22Rv1 (cell line): ENCODE results near the gene PRKAR1B.

ENCODE experiments used
- CTCF ChIP-seq: fragments of 450-650 bp; IDR thresholded peaks from 2 replicates; pipeline ENCODE4 v1.5.1; 2017; ENCODE audit warnings: mild to moderate bottlenecking
- ZFX ChIP-seq: fragments of 450-650 bp; IDR thresholded peaks from 2 replicates; pipeline ENCODE4 v1.6.1; 2017; ENCODE audit warnings: antibody characterized with exemption, borderline replicate concordance

DNA sequence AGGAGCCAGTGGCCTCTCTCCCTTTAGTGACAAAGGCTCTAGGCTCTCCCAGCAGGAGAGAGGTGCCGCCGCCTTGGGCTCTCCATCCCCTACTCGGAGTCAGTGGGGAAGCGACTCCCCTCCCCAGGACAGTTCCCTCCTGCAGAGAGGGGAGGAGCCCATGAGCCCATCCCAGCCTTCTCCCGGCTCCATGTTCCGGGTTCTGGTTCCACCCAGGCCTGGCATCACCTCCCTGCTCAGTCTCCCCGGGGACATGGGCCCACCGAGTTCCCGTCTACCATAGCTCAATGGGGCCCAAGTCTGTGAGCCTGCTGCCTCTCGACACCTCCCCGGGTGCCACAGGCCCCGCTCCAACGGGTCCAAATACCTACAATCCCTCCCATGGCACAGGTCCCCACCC is 67.1 kb downstream of the PRKAR1B start:
- TF ChIP-seq CTCF (no peak), ZFX (no peak)
